ENCODE data around the gene FAM110C. TPM values are rescaled to one million over a fixed set of nuclear protein-coding genes. Genes with fewer than 3 reads are reported as not detected.

FAM110C gene
- total and polyA plus RNA-seq, 2 of the 8 experiments (the other 6 are each of a cell fraction or from before 2014, with no cell fraction given): 4.8 to 13.2 TPM

DNA sequence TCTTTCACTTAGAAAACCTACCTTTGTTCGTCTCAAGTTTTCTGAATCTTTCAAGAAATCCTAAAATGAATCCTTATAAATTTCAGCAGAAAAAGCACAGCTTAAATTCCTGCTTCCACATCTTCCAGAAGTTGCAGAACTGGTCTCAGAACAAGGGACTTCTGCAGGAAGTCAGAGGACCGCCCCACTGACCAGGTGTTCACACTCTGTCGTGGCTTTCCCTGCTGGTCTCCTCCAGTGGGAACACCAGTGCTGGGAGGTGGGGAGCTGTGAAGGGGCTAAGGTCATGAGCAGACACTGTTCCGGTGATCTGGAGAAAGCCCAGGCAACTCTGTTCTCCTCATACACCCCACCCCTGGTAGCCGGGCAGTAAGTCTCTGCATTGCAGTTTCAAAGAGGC is 3.5 kb downstream of the FAM110C start (continued):
- TF ChIP-seq JUN (IDR thresholded peaks at IDR 0.05; ENCODE audit: low read depth, low read length): no peak
- no peak for TF ChIP-seq ZNF274 (IDR thresholded peaks at IDR 0.05; ENCODE audit: borderline replicate concordance, extremely low read depth, low read length)
- TF ChIP-seq EZH2 (IDR thresholded peaks at IDR 0.05; ENCODE audit: low read depth, low read length, severe bottlenecking): no peak
- TF ChIP-seq EP300 (IDR thresholded peaks at IDR 0.05; ENCODE audit: borderline replicate concordance in 1 of 2, low read depth in 2 of 2, low read length in 2 of 2): no peak
- no peak for TF ChIP-seq KDM5A (IDR thresholded peaks at IDR 0.05; ENCODE audit: low read length)
- no peak for TF ChIP-seq MAFK (IDR thresholded peaks at IDR 0.05; ENCODE audit: low read depth, low read length)
